Measurements from ENCODE around the gene SLC22A16. TPM values are rescaled to one million over a fixed set of nuclear protein-coding genes. Genes with fewer than 3 reads are reported as not detected.

Gene SLC22A16
- total and polyA plus RNA-seq, 2 experiments from 2014 or later: not detected

DNA sequence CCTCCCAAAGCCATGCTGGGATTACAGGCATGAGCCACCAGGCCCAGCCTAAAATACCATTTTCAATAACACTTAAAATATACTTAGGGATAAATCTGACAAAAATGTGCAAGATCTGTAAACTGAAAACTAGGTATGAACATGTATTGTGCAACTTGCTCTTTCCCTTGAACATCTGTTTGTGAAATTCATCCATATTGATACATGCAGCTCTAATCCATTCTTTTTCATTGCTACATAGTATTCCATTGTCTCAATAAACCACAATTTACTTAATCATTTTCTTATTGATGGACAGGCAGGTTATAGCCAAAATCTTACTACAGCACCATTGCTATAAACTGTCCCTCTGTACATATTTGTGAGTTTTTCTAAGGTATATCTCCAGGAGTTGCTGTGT is 4.7 kb upstream of the SLC22A16 start:
- Histone ChIP-seq H3K27ac (no peak overlapping the region), H3K4me3 (no peak overlapping the region), H3K9me3 (ENCODE audit: low read depth) (no peaks in the 10 kb centered on the region), H3K36me3 (no peaks in the 10 kb centered on the region), H3K4me1 (ENCODE audit: low read depth) (no peaks in the 10 kb centered on the region), H3K27me3 (peaks cover 9% of the 10 kb centered on the region)
- DNase-seq (ENCODE audit: low read depth in 1 of 2, low spot score in 1 of 2): no peak
- TF ChIP-seq, protein P1, sequence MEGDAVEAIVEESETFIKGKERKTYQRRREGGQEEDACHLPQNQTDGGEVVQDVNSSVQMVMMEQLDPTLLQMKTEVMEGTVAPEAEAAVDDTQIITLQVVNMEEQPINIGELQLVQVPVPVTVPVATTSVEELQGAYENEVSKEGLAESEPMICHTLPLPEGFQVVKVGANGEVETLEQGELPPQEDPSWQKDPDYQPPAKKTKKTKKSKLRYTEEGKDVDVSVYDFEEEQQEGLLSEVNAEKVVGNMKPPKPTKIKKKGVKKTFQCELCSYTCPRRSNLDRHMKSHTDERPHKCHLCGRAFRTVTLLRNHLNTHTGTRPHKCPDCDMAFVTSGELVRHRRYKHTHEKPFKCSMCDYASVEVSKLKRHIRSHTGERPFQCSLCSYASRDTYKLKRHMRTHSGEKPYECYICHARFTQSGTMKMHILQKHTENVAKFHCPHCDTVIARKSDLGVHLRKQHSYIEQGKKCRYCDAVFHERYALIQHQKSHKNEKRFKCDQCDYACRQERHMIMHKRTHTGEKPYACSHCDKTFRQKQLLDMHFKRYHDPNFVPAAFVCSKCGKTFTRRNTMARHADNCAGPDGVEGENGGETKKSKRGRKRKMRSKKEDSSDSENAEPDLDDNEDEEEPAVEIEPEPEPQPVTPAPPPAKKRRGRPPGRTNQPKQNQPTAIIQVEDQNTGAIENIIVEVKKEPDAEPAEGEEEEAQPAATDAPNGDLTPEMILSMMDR (IDR thresholded peaks at IDR 0.05; ENCODE audit: low read depth, low read length): no peak

DNA sequence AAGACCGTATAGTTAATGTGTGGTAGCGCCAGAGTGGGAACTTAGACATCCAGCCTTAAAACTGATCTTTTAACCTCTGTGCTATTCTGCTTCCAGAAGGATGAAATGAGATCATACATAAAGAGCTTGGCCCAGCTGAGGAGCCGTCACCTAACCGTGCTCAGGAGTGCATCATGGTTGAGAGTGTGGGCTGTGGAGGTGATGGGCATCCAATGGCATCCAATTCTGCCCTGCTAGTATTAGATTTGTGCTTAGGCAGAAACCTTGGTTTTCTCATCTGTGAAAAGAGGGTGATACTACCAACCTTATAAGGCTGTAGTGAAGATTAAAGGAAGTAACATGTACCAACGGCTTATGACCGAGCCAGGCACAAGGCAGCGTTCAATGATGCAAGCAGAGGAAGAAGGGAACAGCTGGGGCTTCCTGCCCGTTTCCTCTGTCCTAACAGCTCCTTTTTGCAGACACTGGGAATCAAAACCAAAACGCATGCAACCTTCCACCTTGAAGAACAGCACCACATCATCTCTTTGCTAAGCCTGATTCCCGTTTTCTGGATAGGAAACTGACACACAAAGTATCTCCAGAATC is 1.3 kb downstream of the SLC22A16 start:
- H3K4me1 ChIP-seq (ENCODE audit: low read depth): no peaks in the 10 kb centered on the region
- no peaks in the 10 kb centered on the region for H3K9me3 ChIP-seq (ENCODE audit: low read depth)
- peaks cover 22% of the 10 kb centered on the region for H3K27me3 ChIP-seq
- no peaks in the 10 kb centered on the region for H3K36me3 ChIP-seq
- TF ChIP-seq, protein P1 (IDR thresholded peaks at IDR 0.05; ENCODE audit: low read depth, low read length): no peak
- no peak overlapping the region for H3K4me3 ChIP-seq
- H3K27ac ChIP-seq: no peak overlapping the region
- DNase-seq (ENCODE audit: low read depth in 1 of 2, low spot score in 1 of 2): peak in 1 of 2 donors; percentile 35

GRCh38 chr6:110474500-110474899 is 1.9 kb downstream of the SLC22A16 start:
- TF ChIP-seq, protein P1 (IDR thresholded peaks at IDR 0.05; ENCODE audit: low read depth, low read length): no peak
- no peaks in the 10 kb centered on the region for H3K36me3 ChIP-seq
- DNase-seq (ENCODE audit: low read depth in 1 of 2, low spot score in 1 of 2): no peak

DNA sequence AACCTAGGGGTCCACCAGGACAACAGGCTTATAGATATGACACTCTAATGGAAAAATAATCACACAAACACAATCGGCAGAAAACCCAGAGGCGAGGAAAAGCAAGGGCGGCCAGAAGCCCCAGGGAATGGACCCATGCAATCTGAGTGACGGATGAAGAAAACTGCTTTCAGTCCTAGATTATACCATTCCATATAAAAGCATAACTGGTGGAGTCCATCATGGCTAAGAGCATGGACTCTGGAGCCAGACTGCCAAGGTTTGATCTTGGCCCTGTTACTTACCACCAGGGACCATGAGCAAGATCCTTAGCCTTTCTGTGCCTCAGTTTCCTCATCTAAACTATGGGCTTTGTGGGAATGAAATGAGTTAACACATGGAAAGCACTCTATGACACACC is 3.7 kb downstream of the SLC22A16 start:
- H3K9me3 ChIP-seq (ENCODE audit: low read depth): no peaks in the 10 kb centered on the region
- H3K27ac ChIP-seq: no peak overlapping the region
- no peak for DNase-seq (ENCODE audit: low read depth in 1 of 2, low spot score in 1 of 2)
- TF ChIP-seq, protein P1 (IDR thresholded peaks at IDR 0.05; ENCODE audit: low read depth, low read length): no peak
- no peaks in the 10 kb centered on the region for H3K4me1 ChIP-seq (ENCODE audit: low read depth)
- H3K27me3 ChIP-seq: peaks cover 22% of the 10 kb centered on the region
- no peak overlapping the region for H3K4me3 ChIP-seq
- H3K36me3 ChIP-seq: no peaks in the 10 kb centered on the region

More at GRCh38 chr6:110474500-110474899, 1.9 kb downstream of the SLC22A16 start:
- Histone ChIP-seq H3K9me3 (ENCODE audit: low read depth) (no peaks in the 10 kb centered on the region), H3K4me1 (ENCODE audit: low read depth) (no peaks in the 10 kb centered on the region), H3K27me3 (peaks cover 22% of the 10 kb centered on the region), H3K27ac (no peak overlapping the region), H3K4me3 (no peak overlapping the region)

DNA sequence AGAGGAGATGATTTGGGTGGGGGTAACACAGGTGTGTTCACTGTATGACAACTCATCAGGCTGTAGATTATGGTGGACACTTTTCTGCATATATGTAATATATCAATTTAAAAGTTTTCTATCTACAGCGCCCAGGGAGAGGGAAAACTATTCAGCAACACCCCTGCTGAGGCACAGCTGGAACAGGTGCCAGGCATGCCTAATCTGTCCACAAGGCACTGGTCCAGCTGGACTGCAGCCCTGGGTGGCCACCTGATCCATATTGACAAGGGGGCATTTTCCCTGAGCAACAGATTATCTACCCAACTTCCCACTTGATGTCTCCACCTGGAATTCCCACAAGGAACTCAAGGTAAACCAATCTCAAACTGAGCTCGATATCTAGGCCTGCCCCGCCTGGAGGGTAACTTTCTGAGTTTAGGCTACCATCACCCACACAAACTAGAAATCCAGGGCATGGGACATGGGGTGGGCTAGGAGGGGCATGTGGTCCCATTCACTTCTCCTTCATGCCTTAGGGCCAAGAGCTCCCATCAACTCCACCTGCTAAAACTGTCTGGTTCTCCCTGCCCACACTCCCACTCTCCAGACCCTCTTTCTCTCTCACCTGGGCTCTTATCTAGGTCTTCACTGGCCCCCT is 4.6 kb downstream of the SLC22A16 start:
- DNase-seq (ENCODE audit: low read depth in 1 of 2, low spot score in 1 of 2): no peak
- Histone ChIP-seq H3K27ac (no peak overlapping the region), H3K27me3 (peaks cover 21% of the 10 kb centered on the region), H3K9me3 (ENCODE audit: low read depth) (no peaks in the 10 kb centered on the region), H3K4me1 (ENCODE audit: low read depth) (no peaks in the 10 kb centered on the region), H3K4me3 (no peak overlapping the region), H3K36me3 (no peaks in the 10 kb centered on the region)
- TF ChIP-seq, protein P1 (IDR thresholded peaks at IDR 0.05; ENCODE audit: low read depth, low read length): no peak

Data from cardiac muscle cell (in vitro differentiated cells and primary cell).